CMK (cell line): Measurements from ENCODE around the gene RASGRF2.
"Not testable (repeated sequence)": the region's sequence is repeated elsewhere in the genome, so short reads cannot be mapped to it uniquely, and the experiment has no call there.

Source experiments
- DNase-seq: peaks from one replicate; pipeline ENCODE4 v3.0.0-alpha.2; 2010; ENCODE audit warnings: low read depth

The RASGRF2 gene

DNA sequence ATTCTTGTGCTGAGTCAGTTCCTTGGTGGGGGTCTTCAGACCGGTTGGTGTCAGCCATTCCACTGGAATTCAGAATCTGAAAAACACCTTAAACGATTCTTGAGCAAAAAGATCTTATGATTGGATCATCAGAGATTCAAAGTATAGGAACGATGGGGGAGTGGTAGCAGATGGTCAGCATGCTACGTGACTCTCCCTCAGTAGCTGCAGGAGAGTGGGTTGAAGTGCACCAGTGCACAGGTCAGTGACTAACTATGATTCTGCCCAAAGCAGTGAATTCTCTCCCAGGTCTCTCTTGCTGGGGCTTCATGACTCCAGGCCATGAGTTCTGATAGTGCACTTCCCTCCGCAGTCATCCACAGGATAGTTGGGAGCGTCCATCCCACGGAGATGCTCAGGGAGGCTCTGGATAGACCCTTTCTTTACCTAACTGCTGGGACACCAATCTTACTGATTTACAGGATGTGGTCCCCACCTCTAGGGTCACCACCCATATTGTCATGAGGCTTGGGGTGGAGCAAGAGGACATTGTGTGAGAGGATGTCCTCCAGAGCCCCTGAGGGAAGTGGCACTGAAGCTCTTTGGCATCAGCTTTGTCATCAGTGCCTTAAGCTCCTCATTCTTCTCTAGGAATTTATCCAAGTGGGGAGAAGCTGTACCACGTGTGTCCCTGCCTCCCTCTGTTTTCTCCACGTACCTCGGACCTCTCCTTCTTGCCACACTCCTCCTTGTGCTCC, 62.0 kb downstream of the RASGRF2 start:
- no peak for DNase-seq

GRCh38 chr5:81022688-81023084, 62.5 kb downstream of the RASGRF2 start:
- DNase-seq, result no peak

GRCh38 chr5:81023261-81023970, 63.3 kb downstream of the RASGRF2 start:
- DNase-seq, result no peak

DNA sequence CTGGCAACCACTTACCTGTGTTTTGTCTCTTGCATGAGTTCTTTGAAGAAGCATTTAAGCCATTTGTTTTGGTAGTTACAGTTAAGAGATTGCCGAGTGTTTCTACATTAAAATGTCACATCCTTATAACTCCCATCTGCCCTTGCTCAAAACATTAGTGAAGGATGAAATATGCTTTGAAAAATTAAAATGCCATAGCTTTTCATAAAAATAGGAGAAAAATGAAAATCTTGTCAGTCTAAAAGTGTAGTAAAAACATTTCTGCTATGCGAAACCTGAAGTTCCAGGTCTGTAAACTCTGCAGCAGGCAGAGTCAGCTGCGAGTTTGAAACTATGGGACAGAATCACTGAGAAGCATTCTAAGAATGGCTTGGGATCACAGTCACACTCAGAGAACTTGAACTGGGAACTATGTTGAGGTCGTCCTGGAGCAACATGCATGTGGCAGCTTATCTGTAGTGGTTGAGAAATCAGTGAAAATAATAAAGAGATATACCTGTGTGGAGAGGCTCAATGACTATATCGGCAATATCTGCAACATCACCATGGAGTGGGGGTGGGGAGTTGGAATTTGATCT, 67.4 kb downstream of the RASGRF2 start:
- DNase-seq, result no peak

DNA sequence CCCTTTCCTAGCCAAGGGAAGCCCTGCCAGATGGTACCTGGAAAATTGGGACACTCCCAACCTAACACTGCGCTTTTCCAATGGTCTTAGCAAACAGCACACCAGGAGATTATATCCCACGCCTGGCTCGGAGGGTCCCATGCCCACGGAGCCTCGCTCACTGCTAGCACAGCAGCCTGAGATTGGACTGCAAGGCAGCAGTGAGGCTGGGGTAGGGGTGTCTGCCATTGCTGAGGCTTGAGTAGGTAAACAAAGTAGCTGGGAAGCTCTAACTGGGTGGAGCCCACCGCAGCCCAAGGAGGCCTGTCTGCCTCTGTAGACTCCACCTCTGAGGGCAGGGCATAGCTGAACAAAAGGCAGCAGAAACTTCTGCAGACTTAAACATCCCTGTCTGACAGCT, 68.7 kb downstream of the RASGRF2 start:
- DNase-seq, result not testable (repeated sequence)

- DNase-seq, result not testable (repeated sequence)
Observed at GRCh38 chr5:81029736-81030135, 69.6 kb downstream of the RASGRF2 start.

GRCh38 chr5:81030236-81031034, 70.3 kb downstream of the RASGRF2 start:
- DNase-seq, result not testable (repeated sequence)

- DNase-seq, result no peak
Observed at GRCh38 chr5:81035522-81035921, 75.4 kb downstream of the RASGRF2 start.

GRCh38 chr5:81038495-81038894, 78.3 kb downstream of the RASGRF2 start:
- DNase-seq, result no peak

DNA sequence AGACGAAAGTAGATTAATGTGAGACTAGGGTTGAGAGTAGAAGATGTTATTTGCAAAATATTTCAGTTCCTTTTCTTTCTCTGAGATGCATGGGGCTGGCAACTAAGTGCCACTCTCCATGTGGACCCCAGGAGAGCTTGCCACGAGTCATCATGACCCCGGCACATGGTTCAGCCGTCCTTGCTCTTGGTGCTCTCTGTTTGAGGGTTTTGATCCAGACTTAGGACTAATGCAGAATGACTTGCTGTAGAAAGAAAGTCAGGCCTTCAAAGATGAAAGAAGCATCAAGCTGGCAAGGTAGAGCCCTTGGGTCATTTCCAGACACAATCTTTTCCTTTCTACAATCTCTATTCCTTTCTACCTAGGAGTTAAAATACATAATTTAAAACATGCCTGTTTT, 84.7 kb downstream of the RASGRF2 start:
- DNase-seq, result no peak

DNA sequence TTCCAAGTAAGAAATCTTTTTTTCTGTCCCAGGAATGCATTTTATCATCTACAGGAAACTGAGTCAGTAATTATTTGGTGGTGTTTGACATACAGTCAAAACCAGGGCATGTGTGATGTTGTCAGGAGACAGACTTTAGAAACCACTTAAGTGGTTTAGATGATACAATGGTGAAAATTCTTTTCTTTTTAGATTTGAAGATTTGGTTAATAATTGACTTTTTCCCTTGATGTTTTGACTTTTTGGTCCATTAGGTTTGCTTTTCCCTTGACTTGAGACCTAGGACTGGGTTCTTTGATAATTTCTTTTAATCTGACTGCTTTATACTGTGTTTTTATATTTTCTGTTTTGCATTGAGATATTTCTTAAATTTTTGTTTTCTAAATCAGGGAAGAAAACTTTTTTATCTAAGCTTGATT, 85.2 kb downstream of the RASGRF2 start:
- no peak for DNase-seq

GRCh38 chr5:81046041-81046440, 85.9 kb downstream of the RASGRF2 start:
- no peak for DNase-seq

- DNase-seq, result no peak
Observed at GRCh38 chr5:81052325-81052724, 92.2 kb downstream of the RASGRF2 start.

GRCh38 chr5:81053282-81053681, 93.1 kb downstream of the RASGRF2 start:
- DNase-seq, result not testable (repeated sequence)

GRCh38 chr5:81058121-81058520, 98.0 kb downstream of the RASGRF2 start:
- DNase-seq, result no peak

- no peak for DNase-seq
Observed at GRCh38 chr5:81065492-81065891, 105.3 kb downstream of the RASGRF2 start.

DNA sequence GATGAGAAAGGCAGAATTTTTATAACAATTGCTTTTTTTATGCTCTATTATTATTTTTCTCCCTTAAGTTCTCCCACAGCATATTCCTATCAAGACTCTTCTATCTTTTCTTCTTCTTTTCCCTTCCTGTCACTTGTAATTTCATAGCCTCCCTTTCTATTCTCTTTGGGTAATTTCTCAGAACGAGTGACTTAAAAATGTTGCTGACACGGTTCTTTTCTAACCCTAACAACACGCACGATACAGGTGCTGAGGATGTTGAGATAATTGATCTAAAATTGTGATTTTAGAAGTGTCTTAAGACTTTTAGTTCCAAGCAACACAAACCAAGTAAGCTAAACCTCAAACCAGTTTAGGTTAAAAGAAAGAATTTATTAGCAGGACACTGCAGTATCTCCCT, 105.9 kb downstream of the RASGRF2 start:
- no peak for DNase-seq

GRCh38 chr5:81067406-81067805, 107.2 kb downstream of the RASGRF2 start:
- no peak for DNase-seq

DNA sequence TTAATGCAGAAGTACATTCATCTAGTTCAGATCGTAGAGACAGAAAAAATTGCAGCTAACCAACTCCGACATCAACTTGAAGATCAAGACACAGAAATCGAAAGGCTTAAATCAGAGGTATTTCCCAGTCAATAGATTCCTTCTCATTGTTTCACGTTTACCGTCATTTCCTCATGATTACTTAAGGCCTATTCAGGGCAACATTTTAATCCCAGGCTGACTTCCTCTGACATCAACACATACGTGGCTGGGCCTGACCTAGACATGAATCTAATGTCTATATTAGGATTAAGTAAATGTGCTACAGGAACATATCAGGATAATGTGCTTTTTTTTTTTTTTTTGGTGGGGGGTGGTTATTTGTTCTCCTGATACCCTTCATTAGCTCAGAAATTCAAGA, 107.9 kb downstream of the RASGRF2 start:
- no peak for DNase-seq

- no peak for DNase-seq
Observed at GRCh38 chr5:81068635-81069034, 108.5 kb downstream of the RASGRF2 start.

GRCh38 chr5:81069990-81070389, 109.8 kb downstream of the RASGRF2 start:
- DNase-seq, result no peak

DNA sequence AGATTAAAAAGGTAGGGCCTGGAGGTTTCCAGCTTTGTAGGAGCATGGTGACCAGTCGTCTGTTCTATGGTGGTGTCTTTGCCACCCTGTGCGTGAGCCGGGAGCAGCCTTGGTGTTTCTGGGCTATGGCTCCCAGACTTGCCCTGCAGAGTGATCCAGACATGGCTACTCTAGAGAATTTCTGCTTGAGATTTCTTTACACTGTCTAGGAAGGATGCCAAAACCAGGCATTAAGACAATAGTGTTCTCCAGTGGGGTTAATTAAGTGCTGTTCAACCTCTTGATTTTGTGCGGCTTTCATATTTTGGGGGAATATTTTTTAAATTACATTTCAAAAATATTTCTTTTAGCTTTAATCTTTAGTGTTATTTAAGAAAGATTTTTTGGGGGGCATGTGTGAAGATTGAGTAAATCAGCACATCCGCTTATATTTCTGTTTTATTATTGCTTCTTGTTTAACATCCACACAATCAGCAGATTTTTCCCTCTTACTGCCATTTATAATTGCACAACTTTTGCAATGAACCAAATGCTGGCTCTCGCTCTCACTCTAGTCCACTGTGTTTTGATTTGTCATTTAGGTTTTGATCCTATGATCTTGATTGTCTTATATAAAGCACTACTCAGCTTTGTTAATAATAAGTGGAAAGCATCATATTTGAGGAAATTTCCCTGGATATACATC, 110.5 kb downstream of the RASGRF2 start:
- no peak for DNase-seq
